ENCODE measurements around the gene HSD17B1.
A peak's percentile ranks its signal among the peaks of the same experiment; 100 is the strongest.
"Not testable (repeated sequence)": the region's sequence is repeated elsewhere in the genome, so short reads cannot be mapped to it uniquely, and the experiment has no call there.

The HSD17B1 gene, protein sequence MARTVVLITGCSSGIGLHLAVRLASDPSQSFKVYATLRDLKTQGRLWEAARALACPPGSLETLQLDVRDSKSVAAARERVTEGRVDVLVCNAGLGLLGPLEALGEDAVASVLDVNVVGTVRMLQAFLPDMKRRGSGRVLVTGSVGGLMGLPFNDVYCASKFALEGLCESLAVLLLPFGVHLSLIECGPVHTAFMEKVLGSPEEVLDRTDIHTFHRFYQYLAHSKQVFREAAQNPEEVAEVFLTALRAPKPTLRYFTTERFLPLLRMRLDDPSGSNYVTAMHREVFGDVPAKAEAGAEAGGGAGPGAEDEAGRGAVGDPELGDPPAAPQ
- 0.79 to 0.82 reads per million in 2 donors for total RNA-seq

DNA sequence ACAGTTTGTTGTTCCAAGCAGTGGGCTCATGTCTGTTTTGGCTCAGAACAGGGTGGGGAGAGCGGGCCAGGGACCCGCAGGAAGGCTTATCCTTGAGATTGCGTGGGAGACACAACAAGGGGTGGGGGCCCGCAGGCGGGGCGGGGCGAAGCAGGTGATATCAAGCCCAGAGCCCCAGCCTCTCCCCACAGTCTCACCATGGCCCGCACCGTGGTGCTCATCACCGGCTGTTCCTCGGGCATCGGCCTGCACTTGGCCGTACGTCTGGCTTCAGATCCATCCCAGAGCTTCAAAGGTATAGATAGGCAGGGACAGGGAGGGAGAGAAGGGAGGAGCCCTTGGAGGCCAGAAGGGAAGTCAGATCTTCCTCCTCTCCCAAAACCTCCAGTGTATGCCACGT, at the start of gene HSD17B1:
HSD17B1 (plus strand) TSS at position 188 of the 400 bp plus-strand sequence; CDS start at position 199, 11 bp downstream.
- DNase-seq = not testable (repeated sequence)

DNA sequence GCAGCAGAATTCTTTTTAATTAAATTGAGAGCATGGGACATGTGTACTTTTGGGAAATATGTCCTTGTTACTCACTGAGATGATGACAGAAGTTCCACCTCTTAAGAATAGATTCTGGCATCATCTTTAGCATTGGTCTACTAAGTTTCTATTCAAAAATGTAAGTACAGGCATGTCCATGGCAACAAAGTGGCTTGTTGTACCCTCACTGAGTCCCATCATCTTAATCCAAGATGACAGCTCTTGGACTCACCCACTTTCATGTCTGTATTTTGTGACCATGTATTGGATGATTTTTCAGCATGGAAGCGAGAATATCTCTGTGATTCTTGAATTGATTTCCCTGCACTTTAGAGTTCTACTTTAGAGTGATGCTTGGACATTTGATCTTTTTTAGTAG, 49.8 kb upstream of the HSD17B1 start:
- no peak for DNase-seq

DNA sequence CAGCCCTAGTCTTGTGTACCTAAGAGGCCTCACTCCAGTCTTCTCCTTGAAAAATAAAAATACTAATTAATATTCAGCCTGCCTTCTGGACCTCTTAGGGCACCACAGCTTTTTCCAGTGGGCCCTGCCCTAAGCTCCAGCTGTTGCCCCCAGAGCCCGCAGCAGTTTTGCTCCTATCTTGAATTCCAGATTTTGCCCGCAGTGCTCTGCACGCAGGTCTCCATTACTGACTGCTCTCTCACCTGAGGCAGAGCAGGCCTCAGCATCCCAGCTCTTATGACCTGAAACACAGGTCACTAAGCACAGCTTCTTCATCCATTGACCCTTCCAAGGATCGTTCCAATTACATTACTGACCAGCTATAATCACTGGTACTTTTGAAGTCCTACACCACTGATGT, 45.1 kb upstream of the HSD17B1 start:
- no peak for DNase-seq

DNA sequence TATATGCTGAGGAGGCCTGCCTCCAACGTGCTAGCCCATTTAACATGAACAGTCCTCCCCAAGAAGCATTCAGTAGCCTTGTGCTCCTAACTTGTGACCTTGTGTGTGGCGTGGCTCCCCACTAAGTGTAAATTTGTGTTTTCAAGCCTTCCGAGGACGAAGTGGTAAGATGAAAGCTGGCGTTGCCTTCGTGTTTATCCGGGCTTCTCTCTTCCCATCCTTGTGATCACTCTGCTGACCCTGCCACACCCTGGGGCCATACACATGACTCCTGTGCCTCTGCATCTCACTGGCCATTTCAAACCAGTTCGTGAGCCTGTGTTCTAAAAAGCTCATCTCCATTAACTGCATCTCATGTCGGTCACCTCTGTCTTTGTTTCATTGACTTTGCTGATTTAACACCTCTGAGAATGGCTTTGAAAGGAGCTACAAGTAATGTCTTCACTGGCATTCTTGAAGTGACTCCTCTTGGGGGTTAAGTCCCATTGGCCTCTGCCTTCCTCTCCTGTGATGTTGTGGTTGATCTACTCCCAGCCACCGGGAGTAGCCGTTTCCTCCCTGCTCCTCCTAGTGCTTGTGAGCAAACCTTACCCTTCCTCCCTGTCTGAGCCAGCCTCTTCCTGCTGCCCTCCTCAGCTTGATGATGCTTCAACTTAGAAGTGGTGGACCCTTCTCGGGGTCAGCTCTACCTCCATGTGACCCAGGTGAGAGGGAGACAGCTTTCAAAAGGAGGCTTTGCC, 44.1 kb upstream of the HSD17B1 start:
- DNase-seq = no peak

DNA sequence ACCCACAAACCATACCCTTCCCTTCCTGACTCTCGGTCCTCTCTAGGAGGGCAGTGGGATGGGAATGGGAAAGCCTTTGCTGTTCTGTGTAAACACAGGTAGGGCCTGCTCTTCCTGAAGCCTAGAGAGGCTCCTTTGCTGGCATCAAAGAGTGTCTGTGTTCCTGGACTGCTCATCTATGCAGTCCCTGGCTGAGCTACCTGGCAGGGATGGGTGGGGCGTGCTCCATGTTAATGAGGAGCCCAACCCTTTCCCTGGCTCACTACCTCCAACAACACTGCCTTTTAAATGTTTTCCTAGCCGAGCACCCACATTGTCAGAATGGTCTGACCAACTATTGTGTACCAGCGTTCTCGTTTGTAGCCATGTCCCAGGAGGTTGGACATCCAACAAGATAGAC, 43.3 kb upstream of the HSD17B1 start:
- no peak for DNase-seq

DNA sequence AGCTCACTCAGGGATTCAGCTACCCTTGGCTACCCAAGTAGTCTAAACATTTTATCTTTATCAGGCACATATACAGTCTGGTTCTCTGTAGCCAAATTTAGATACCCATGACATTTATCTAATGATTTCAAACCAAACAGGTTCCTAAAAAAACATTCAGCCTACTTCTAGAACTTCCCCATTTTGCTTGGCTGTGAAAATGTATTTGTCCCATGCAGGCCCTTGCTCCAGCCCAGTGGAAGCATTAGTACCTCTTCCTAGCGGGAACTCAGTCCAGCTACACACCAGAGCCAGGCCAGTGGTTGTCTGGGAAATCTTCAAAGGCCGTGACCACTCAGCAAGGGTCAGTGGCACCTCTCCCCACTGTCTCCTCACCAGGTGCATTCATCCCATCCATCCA, 42.9 kb upstream of the HSD17B1 start:
- no peak for DNase-seq

DNA sequence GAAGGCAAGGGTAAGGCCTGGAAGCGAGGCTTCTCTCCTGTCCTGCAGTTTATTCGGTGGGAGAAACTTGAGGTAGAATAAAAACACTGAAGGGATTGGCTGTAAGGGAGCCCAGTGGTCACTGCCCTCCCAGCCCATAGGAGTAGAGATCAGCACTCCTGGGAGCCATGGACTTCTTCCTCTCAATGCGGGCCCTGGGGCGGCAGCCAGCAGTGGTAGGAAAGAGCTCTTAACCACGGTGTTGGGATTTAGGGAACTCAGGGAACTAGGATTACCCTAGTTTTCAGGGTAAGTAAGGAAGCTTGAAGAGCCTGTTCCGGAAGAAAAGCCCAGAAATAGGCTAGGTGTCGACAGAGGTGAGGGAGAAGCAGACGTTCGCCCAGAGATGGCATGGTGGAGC, 40.5 kb upstream of the HSD17B1 start:
- DNase-seq = no peak

DNA sequence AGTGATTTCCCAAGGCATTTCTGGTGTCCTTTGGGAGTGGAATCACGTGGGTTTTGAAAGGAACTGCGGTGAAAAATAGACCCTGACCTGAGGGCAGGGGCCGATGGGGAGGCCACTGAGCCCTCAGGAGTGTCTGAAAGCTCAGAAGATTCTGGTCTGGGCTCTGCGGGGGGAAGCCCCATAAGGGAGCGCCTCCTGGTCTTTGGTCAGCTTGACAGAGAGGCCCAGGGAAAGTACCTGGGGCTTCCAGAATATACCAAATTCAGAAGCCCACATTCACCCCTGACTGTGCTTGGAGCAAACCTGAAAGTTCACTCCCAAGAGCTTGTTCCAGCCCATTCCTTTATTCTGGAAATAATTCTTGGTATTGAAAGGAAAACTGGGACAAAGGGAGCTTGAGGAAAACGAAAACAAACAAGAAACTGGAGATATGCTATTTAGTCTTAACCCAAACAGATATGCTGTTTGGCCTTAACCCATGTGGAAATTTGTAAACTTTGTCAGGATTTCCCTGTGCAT, 39.9 kb upstream of the HSD17B1 start:
- no peak for DNase-seq

DNA sequence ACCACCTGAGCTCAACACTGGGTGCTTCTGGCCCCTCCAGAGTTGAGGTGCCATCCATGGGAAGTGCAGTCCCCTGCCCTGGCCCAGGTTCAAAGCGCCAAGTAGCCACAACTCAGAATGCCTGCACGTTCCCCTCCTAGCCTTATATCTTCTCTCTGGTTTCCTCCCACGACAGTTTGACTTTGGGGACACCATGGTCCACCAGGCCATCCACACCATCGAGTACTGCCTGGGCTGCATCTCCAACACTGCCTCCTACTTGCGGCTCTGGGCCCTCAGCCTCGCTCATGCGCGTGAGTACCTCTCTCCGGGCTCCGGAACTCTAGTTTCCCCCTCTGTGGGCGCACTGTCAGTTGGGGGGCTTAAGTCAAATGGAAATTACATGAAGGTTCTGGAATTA, 39.0 kb upstream of the HSD17B1 start:
- DNase-seq = no peak

DNA sequence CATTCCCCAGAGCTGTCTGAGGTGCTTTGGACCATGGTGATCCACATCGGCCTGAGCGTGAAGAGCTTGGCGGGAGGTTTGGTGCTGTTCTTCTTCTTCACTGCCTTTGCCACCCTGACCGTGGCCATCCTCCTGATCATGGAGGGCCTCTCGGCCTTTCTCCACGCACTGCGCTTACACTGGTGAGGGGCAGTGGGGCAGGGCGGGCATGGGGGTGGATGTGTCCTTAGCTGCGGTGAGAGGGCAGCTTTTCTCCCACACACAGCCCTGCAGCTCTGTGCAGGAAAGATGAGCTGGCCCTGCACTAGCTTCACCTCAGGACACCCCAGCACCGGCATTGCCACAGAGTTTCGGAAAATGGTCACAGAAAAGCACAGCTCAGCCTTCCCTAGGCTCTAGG, 38.4 kb upstream of the HSD17B1 start:
- no peak for DNase-seq

DNA sequence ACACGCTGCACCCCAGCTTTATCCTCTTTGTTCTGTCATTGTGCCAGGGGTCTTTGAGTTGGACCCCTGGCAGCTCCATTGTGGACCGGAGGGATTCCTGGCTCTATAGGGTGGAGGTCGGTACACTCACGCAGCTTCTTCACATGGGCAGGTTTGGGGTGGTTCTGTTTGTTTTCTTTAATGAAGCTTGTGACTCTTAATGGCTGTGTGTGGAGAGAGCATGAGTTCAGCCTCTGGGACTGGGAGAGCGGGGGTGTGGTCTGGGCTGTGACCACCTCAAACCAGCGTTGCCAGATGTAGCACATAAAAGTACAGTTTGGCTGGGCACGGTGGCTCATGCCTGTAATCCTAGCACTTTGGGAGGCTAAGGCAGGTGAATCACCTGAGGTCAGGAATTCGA, 37.9 kb upstream of the HSD17B1 start:
- DNase-seq = no peak

DNA sequence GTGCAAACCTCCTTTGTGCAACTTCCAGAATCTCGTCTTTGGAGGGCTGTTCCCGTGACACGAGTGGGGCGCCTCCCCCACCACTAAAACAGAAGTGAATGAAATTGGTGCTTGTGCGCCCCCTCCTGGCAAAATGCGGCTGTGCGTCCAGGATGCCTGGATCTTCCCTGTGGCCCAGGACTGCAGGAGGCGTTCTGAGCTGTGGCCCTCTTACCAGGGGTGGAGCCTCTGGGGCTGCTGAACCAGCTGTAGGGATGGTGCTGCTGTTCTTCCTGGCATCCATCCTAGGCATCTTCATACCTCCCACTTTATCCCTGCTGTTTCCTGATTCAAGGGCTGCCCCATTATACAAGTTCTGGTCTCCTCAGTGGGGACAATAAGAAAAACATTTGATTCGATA, 35.2 kb upstream of the HSD17B1 start:
- DNase-seq = peak; percentile 36

DNA sequence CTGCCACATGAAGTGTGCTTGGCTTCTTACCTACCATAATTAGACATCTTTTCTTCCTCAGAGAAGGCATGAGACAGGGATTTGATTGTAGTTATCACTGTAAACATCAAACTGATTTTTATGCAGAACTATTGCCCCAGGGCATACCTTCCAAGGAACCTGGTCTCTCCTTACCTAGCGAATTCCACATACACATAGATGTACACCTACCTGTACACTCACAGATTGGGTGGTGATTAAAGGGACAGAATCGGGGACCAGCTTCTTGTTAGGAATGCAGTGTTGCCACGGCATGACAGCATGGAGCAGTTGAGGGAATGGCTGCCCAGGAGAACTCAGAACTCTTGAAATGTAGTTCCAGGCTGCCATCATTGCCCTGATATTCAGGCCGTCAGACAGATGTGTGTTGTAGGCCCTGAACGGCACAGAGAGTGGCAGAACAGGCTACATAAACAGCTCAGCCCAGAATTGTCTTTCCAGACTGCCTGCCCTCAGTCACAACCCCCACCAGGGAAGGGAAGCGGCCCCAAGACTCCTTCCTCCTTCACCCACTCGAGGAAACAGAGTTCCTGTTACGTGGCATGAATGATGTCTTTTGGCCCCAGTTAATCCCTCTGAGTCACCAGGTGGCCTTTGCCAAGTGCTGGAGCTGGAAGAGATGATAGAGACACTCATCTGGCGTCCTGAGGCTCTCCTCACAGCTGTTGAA, 34.5 kb upstream of the HSD17B1 start:
- no peak for DNase-seq

DNA sequence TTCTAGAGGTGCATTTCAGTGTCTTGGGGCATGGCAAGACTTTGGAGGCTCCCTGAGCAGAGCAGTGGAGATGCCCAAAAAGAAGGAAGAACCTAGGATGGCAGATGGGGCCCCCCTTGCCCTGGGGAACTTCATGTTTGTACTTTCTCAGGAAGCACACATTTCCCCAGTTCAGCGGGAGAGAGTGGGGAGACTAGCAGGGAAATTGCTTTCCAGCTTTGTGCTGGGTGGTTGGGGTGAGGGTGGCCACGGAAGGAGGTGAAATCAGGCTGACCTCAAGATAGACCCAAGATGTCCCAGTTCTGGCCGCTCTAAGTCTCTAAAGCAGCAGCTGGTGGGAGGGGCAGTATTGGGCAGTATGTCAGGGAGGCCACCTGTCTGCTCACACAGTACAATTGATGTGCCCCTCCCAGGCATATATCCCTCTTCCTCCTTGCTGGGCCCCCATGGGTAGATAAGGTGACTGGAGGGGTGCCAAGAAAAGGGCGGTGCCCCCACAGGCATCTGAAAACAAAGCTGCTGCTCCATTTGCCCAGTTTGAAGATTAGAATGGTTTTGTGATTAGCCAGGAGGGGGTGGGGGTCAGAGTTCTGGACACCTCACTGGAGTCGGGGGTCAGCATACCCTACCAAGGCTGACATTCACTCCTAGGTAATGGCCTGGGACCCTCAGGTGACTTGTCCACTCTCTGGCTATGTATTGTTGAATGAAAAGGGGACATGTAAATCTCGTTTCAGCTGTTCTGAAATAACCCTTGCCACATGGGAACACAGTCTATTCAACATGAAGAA, 33.8 kb upstream of the HSD17B1 start:
- DNase-seq = no peak

DNA sequence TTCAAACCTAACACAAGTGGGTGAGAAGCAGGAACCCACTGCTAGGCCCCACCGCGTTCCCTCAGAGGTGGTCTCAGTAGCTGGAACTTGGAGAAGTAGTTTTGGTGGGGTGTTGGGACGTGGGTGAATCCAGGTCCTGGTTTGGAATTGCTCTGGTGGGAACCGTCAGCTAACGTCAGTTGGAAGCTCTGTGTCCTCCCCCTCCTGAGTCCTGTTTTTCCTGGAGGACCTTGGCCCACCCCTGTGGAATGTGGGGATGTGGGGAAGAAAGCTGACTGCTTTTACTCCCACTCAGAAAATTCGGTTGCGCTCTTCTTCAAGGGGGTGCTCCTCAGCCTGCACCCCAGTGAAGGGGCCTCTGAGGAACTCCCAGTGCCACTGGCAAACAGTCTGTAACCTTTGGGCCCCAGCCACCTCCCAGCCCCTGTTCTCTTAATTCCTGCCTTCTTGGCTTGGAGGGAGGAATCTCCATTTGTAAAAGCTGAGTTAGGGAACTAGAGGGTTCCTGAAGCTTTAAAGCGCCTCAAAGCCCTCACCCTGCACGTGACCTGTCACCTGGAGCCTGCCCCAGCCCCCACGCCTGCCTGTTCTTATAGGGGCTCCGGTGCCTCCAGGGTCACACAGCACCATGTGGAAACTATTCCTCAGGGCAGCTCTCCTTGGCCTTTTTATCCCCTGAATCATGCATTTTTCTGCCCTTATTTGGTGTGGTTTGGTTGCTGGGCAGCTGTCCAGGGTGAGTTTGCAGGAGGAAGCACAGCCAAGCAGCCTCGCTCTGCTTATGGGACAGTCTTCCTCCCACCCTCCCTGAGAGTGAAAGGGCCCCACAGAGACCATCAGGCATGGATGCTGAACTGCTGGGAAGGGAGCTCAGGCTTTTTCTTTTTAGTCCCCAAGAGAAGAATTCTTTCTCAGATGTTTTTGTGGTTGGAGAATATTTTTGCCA, 32.9 kb upstream of the HSD17B1 start:
- DNase-seq = no peak

DNA sequence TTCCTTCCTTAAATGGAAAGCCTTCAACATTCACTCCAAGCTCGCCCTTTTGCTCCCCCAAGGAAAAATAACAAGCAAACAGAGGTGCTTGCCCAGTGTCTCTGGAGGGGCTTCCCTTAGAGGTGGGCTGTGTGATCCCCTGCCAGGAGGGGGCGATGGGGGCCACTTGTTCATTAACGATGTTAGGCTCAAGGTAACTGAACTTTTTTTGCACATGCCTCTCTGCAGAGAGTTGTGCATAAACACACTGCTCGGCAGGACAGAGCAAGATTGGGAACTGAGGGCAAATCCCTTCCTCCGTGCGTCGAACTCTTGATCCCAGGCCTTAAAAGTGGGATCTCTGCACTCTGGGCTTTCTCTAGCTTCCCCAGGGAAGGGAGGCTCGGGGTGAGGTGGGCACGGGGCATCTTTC, 32.2 kb upstream of the HSD17B1 start:
- no peak for DNase-seq

DNA sequence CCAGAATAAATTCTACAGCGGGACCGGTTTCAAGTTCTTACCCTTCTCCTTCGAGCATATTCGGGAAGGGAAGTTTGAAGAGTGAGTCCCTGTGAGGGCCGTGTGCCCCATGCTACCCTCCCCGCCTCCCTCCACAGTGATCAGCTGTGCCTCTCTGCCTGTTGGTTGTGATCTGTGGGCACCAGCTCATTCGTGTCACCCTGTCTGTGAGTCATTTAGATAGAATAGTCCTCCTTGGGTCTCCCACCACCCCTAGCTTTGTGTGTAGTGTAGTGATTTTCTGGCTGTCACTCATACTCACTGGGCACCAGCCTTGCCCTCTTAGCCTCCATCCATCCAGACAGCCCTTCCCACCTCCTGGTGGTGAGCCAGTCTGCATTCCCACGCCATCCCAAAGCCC, 31.7 kb upstream of the HSD17B1 start:
- no peak for DNase-seq

DNA sequence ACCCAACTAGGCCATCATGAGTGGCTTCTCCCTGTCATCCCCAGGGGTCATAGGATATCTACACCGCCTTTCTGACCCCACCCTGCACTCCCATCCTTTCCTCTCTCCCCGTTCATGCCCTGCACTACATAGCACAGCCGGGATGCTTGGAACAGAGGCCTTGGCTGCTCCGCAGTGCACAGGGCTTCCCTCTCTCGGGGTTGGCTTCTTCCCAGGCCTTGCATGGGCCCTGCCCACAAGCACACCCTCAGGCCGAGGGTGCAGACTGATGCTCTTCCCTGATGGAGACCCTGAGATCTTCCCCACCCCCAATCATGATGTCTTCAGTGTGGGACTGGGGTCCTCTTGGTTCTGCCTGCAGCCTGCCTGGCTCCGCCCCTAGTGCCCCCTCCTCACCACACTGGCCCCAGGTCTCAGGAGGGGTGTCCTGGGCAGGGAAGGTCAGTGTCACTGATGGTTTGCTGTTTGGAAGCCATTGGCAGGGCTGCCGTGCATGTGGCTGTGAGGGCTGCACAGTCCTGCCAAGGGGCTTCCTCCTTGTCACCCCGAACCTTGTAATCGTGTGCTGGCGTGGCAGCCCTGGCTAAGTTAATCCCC, 31.0 kb upstream of the HSD17B1 start:
- DNase-seq = no peak

DNA sequence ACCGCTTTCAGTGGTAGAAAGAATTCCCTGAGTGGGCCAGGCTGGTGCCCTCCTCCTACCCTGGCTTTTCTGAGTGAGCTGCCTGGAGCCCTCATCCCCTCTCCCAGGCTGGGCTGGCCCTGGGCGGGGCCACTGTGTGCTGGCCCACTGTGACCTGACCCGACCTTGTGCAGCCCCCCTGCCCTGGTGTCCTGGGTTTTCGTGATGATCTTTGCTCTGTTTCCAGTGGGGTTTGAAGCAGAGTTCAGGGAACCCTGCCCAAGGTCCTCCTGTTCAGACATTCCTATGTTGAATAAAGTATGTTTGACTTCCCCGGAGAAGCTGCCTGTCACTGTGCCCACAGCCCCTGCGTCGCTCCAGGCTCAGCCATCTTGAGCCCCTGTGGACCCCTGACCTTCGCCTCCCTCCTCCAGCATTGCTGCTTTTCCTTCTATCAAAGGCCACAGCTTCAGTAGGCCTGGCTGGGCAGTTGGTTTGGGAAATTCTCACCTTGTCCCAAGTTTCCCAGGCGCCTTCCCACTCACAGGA, 30.4 kb upstream of the HSD17B1 start:
- DNase-seq = no peak

DNA sequence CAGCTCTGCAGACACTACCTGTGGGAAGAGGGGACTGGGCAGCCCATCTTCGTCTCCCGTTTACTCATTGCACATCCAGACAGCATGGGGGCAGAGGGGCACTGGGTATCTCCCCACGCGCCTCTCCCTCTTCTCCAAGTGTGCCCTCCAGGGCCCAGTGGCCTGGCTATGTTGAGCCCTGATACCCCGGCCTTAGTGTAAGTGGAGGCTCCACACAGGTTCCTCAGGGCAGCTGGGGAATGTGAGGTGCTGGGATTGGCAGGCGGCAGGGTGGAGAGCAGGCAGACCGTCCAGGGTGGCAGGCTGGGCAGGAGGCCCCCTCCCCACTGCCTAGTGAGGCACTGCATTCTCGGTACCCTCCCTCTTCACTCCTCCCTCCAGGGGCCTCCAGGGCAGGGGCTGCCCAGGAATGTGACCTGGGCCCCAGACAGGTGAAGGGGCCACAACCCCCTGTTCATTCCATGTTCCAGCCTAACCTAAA, 29.9 kb upstream of the HSD17B1 start:
- DNase-seq = no peak

DNA sequence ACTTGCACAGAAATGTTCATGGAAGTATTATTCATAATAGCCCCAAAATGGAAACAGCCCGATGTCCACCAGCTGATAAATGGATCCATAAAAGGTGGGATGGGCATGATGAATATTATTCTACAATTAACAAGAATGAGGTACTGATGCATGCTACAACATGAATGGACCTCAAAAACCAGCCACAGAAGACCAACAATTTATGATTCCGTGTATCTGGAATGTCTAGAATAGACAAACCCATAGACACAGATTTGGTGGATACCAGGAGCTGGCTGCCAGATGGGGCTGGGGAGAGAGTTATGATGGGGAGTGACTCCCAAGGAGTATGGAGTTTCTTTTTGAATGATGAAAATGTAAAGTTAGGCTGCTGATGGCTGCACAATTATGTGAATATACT, 27.5 kb upstream of the HSD17B1 start:
- no peak for DNase-seq

Measured in activated gamma-delta T cell (primary cell).